GM18511 (cell line): ENCODE results near the gene CDC123.
"Not testable (repeated sequence)": the region's sequence is repeated elsewhere in the genome, so short reads cannot be mapped to it uniquely, and the experiment has no call there.

Experiments used
- ATAC-seq: cut with Tn5 transposase; IDR thresholded peaks from one replicate; pipeline ENCODE4 v1.9.1; 2021; ENCODE audit warnings: mild to moderate bottlenecking, moderate library complexity; ENCODE audit not compliant: unreplicated experiment

Gene CDC123, protein sequence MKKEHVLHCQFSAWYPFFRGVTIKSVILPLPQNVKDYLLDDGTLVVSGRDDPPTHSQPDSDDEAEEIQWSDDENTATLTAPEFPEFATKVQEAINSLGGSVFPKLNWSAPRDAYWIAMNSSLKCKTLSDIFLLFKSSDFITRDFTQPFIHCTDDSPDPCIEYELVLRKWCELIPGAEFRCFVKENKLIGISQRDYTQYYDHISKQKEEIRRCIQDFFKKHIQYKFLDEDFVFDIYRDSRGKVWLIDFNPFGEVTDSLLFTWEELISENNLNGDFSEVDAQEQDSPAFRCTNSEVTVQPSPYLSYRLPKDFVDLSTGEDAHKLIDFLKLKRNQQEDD

GRCh38 chr10:12195603-12196506 is at the start of gene CDC123, which contains the start of gene NUDT5:
Gene CDC123, plus strand, starts transcription at chr10:12196188. Its CDS starts 58 bp downstream, at chr10:12196246.
Gene NUDT5, minus strand, starts transcription at chr10:12195891. Its CDS starts 9,600 bp downstream, at chr10:12186291.
- peak; percentile 94 for ATAC-seq

DNA sequence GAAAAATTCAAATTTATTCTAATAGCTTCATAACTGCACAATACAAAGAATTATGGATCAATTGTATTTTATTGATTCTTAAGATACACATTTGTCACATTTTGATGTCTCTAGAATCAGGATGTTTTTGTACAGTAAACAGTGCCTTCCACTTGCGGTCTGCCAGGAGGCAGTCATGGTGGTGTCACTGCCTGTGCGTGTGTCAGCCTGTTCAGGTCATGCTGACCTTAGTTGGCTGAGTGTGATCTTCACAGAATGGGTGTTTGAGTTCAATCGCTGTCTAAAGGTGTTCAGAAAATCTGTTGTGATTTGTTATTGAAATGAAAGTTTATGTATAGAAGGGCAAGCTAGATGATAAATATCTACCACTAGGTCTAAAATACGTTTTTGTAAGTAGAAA is 45.8 kb upstream of the CDC123 start:
- ATAC-seq: no peak

GRCh38 chr10:12154516-12154915 is 41.5 kb upstream of the CDC123 start:
- no peak for ATAC-seq

- ATAC-seq: no peak
Observed at GRCh38 chr10:12156367-12157123, 39.4 kb upstream of the CDC123 start.

DNA sequence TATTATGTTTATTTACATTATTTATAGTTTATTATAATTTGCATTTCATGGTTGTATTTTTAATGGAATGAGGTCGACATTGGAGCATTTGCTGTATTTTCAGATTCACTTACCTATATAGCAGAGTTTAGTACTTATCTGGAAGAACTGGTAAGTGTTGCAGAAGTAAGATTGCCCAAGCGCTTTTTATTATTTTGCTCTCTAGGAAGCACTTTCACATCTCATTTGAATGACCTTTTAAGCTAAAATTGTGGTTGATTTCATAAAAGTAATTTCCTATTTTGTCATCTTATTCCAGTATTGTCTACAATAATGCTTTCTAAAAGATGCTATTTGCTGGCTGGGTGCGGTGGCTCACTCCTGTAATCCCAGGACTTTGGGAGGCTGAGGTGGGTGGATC is 37.9 kb upstream of the CDC123 start:
- ATAC-seq: no peak

- no peak for ATAC-seq
Observed at GRCh38 chr10:12160664-12161063, 35.3 kb upstream of the CDC123 start.

GRCh38 chr10:12162927-12163326 is 33.1 kb upstream of the CDC123 start:
- no peak for ATAC-seq

DNA sequence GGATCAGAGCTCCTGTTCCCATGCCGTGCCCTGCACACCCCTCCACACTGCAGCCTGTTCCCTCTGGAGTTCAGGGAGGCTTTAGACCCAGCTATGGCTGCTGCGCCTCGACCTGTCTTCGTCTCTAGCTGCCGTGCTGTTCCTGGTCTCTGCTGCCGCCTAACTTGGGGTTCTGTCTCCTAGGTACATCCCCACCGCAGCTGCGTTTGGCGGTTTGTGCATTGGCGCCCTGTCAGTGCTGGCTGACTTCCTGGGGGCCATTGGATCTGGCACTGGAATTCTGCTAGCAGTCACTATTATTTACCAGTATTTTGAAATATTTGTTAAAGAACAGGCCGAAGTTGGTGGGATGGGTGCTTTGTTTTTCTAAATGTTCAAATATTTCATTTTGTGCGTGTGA is 31.9 kb upstream of the CDC123 start:
- ATAC-seq: no peak

DNA sequence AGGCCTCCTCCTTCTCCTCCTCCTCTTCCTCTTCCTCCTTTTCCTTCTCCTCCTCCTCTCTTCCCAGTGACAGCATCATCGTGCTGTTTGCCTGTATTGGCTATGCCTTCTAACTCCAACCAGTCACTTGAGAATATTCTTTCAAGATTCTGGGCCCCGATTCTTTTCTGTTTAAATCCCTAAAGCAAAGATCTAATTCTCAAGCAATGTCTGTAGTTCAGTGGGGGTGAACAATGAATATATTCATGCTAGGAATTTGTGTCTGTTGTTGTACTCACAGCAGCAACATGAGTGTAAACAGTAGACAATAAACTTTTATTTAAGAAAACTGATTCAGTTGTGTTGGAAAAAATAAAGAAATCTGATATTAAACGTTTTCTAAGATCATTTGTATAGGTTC is 31.0 kb upstream of the CDC123 start:
- no peak for ATAC-seq

DNA sequence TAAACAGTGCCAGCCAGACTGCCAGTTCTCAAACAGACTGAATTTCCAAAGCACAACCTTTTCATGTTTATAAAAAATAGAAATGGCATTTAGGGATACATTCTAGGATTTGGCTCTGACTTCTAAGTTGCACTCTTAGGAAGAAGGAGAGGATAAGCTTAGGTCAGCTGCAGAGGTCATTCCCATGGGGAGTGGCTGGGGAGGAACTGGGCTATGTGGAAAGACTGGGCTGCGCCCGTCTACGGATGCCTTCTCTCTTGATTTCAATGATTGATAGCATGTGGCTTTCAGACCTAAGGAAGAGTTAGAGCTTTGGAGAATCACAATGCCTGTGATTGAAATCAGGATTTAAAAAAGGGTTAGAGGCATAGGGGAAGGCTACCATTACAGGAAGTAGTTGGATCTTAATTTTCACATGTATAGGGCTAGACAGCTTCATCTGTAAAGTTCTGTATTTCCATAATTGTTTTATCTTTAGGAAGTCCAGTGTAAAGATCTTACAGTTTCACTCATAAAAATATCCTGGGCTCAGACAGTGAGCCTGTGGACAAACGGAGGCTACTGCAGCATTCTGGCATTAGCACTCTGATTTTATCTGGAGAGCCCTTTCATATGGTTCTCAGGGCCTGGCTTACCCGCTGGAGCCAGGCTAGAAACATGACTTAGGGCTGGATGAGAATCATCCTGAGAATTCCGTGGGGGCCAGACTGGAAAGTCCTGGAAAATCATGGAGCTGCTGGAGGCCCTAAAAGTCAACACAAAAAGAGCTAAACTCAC is 29.8 kb upstream of the CDC123 start:
- ATAC-seq: no peak

DNA sequence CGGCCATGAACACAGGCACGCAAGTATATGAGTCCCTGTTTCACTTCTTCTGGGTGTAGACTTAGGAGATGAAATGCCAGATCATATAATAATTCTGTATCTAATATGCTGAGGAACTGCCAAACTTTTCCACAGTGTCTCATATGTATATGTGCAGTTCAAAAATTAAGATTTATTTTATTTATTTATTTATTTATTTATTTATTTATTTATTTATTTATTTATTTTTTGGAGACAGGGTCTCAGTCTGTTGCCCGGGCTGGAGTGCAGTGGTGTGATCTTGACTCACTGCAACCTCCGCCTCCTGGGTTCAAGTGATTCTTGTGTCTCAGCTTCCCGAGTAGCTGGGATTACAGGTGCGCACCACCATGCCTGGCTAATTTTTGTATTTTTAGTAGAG is 24.5 kb upstream of the CDC123 start:
- ATAC-seq: not testable (repeated sequence)

DNA sequence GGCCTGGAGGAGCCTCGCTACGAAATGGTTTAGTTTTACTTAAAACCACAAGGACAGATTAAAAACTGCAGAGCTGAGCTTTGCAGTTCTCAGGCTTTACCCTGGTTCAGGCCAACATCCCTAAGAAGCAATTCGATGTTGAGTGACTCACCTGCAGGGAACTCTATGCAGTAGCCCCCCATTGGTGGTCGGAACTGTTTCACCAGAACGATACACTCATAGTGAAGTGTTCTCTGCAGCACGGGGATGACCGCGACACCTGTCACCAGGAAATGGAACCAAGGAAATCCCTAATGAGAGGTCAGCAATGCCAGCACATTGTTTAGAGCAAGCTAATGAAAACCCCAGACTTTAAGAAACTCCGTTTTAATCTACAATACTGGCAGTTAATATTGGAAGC is 18.3 kb upstream of the CDC123 start:
- ATAC-seq: no peak

DNA sequence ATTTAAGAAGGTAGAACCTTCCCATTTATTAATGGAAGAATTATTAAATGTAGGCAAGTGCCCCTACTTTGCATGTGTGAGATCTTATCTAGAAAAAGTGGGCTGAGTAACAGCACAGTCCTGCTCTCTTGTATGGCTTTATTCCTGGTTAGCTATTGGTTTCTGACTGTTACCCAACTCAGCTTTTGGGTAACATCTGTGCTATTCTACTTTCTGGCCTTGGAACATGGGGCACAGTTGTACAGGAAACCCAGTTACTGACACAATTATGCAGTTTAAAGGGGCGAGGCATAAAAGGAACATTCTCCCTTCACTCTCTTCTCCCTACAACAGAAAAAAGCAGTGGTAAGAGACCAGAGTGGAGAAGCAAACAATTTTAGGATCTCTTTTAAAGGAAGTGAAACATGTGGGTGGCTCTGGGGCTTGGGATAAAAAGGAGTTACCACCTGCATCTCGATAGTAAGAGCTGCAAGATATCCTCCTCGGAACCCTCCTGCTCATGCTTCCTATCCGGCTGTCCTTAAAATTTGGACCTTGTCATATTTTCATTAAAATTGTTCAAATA is 16.3 kb upstream of the CDC123 start:
- ATAC-seq: no peak

GRCh38 chr10:12180221-12180974 is 15.6 kb upstream of the CDC123 start:
- ATAC-seq: no peak

DNA sequence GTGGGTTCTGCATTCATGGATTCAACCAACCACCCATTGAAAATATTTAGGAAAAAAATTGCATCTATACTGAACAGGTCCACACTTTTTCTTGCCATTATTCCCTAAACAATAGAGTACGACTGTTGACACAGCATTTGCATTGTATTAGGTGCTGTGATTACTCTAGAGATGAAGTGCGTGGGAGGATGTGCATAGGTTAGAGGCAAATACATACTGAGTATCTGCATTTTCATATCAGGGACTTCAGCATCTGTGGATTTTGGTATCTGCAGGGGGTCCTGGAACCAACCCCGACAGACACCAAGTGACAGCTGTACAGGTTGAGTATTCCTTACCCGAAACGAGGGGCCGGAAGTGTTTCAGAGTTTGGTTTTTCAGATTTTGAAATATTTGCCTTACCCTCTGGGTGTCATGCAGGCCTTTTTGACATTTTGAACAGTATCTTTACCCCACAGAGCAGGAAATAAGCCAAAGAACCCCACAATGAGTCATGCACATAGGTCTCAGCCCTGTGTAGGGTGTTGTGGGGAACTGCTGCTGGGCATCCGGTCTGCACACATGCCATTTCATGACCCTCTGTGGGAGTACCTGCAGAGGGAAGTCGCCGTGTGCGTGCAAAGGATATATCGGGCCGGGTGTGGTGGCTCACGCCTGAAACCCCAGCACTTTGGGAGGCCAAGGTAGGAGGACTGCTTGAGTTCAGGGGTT is 14.8 kb upstream of the CDC123 start:
- no peak for ATAC-seq

- ATAC-seq: no peak
Observed at GRCh38 chr10:12184165-12184564, 11.8 kb upstream of the CDC123 start.

- ATAC-seq: no peak
Observed at GRCh38 chr10:12186323-12186722, 9.7 kb upstream of the CDC123 start.

DNA sequence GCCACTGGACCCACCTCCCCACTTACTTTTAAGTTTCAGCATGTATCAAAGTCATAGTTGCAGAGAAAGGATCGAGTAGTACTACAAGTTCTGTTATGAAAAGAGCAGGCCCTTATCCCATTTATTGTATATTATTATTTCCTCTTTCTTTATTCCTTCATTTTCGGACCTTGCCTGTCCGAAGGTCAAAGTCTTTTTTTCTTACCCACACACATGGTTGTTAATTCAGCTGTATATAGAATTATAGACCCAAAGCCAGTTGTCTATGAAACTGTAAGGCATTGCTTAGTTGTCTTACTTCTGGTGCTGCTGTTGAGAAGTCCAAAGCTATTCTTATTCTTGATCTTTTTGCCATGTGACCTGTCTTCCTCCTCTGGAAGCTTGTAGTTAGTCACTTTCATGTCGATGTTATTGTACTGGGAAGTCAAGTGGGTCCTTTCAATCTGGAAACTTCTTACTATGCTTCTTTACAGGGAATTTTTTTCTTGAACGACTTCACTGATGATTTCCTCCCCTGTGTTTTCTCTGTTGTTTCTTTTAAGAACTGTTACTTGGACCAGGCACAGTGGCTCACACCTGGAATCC is 8.6 kb upstream of the CDC123 start:
- no peak for ATAC-seq
